HepG2 (cell line): ENCODE data around the gene NRG4.

Experiments used
- ETV6 ChIP-seq: sonication (generic); formaldehyde crosslinking; conservative IDR thresholded peaks from 2 replicates; pipeline ENCODE4 v1.4.0; 2020; ENCODE audit warnings: missing genetic modification reagents
- EZH2 ChIP-seq: conservative IDR thresholded peaks from 2 replicates; pipeline ENCODE4 v1.6.1; 2012; ENCODE audit warnings: mild to moderate bottlenecking, low read depth, low read length, moderate library complexity
- MAZ ChIP-seq, 2 experiments: sonication (generic) in 1 of 2; formaldehyde crosslinking in 1 of 2; IDR thresholded peaks; 2 replicates each; pipeline versions ENCODE4 v1.5.0 to v1.6.1; 2012 to 2020; ENCODE audit warnings: low read depth in 2 of 2, mild to moderate bottlenecking in 2 of 2, borderline replicate concordance in 1 of 2, improper control_type of control experiment in 1 of 2, low read length in 1 of 2, missing genetic modification reagents in 1 of 2, moderate library complexity in 1 of 2
- PHF20 ChIP-seq: sonication (generic); formaldehyde crosslinking; IDR thresholded peaks from 2 replicates; pipeline ENCODE4 v1.5.0; 2020; ENCODE audit warnings: mild to moderate bottlenecking, missing genetic modification reagents
- POLR2A ChIP-seq, 2 experiments: IDR thresholded peaks; 2 replicates each; pipeline ENCODE4 v1.6.1; 2011; ENCODE audit warnings: low read depth in 2 of 2, low read length in 2 of 2, mild to moderate bottlenecking in 1 of 2, moderate library complexity in 1 of 2; ENCODE audit not compliant: insufficient read depth in 1 of 2
- TBP ChIP-seq: sonication (generic); formaldehyde crosslinking; IDR thresholded peaks from 2 replicates; pipeline ENCODE4 v1.5.0; 2020; ENCODE audit warnings: missing genetic modification reagents
- ZNF432 ChIP-seq: sonication (generic); formaldehyde crosslinking; IDR thresholded peaks from 2 replicates; pipeline ENCODE4 v1.5.0; 2020; ENCODE audit warnings: missing genetic modification reagents, mild to moderate bottlenecking, borderline replicate concordance
- ZNF558 ChIP-seq: sonication (generic); formaldehyde crosslinking; IDR thresholded peaks from 2 replicates; pipeline ENCODE4 v1.9.0; 2022; ENCODE audit warnings: mild to moderate bottlenecking, missing genetic modification reagents, borderline replicate concordance
- ZSCAN31 ChIP-seq: sonication (generic); formaldehyde crosslinking; IDR thresholded peaks from 2 replicates; pipeline ENCODE4 v1.5.0; 2020; ENCODE audit warnings: low read depth, mild to moderate bottlenecking, missing genetic modification reagents
- TF ChIP-seq, protein P1 (sequence below): sonication (generic); formaldehyde crosslinking; IDR thresholded peaks from 2 replicates; pipeline ENCODE4 v1.5.0; 2020; ENCODE audit warnings: mild to moderate bottlenecking, missing genetic modification reagents, moderate library complexity
- TF ChIP-seq, protein P2 (sequence below): sonication (generic); formaldehyde crosslinking; IDR thresholded peaks from 2 replicates; pipeline ENCODE4 v1.5.1; 2020; ENCODE audit warnings: mild to moderate bottlenecking, missing genetic modification reagents, moderate library complexity

- TF ChIP-seq EZH2: no peak
- no peak for TF ChIP-seq ZSCAN31 (CRISPR knock-in tag)
- TF ChIP-seq ZNF558 (CRISPR knock-in tag): no peak
- TF ChIP-seq, protein P1, sequence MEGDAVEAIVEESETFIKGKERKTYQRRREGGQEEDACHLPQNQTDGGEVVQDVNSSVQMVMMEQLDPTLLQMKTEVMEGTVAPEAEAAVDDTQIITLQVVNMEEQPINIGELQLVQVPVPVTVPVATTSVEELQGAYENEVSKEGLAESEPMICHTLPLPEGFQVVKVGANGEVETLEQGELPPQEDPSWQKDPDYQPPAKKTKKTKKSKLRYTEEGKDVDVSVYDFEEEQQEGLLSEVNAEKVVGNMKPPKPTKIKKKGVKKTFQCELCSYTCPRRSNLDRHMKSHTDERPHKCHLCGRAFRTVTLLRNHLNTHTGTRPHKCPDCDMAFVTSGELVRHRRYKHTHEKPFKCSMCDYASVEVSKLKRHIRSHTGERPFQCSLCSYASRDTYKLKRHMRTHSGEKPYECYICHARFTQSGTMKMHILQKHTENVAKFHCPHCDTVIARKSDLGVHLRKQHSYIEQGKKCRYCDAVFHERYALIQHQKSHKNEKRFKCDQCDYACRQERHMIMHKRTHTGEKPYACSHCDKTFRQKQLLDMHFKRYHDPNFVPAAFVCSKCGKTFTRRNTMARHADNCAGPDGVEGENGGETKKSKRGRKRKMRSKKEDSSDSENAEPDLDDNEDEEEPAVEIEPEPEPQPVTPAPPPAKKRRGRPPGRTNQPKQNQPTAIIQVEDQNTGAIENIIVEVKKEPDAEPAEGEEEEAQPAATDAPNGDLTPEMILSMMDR (CRISPR knock-in tag): no peak
- no peak for TF ChIP-seq MAZ (IDR thresholded peaks at IDR 0.05; ENCODE audit: borderline replicate concordance, low read depth, low read length)
- TF ChIP-seq MAZ (CRISPR knock-in tag; IDR thresholded peaks at IDR 0.05; ENCODE audit: low read depth): no peak
- TF ChIP-seq, protein P2, sequence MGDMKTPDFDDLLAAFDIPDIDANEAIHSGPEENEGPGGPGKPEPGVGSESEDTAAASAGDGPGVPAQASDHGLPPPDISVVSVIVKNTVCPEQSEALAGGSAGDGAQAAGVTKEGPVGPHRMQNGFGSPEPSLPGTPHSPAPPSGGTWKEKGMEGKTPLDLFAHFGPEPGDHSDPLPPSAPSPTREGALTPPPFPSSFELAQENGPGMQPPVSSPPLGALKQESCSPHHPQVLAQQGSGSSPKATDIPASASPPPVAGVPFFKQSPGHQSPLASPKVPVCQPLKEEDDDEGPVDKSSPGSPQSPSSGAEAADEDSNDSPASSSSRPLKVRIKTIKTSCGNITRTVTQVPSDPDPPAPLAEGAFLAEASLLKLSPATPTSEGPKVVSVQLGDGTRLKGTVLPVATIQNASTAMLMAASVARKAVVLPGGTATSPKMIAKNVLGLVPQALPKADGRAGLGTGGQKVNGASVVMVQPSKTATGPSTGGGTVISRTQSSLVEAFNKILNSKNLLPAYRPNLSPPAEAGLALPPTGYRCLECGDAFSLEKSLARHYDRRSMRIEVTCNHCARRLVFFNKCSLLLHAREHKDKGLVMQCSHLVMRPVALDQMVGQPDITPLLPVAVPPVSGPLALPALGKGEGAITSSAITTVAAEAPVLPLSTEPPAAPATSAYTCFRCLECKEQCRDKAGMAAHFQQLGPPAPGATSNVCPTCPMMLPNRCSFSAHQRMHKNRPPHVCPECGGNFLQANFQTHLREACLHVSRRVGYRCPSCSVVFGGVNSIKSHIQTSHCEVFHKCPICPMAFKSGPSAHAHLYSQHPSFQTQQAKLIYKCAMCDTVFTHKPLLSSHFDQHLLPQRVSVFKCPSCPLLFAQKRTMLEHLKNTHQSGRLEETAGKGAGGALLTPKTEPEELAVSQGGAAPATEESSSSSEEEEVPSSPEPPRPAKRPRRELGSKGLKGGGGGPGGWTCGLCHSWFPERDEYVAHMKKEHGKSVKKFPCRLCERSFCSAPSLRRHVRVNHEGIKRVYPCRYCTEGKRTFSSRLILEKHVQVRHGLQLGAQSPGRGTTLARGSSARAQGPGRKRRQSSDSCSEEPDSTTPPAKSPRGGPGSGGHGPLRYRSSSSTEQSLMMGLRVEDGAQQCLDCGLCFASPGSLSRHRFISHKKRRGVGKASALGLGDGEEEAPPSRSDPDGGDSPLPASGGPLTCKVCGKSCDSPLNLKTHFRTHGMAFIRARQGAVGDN (CRISPR knock-in tag): no peak
- no peak for TF ChIP-seq ETV6
- no peak for TF ChIP-seq PHF20 (CRISPR knock-in tag)
- no peak for TF ChIP-seq POLR2A (IDR thresholded peaks at IDR 0.05; ENCODE audit: insufficient read depth in 1 of 2, low read depth in 2 of 2, low read length in 2 of 2)
- no peak for TF ChIP-seq TBP (CRISPR knock-in tag)
- no peak for TF ChIP-seq ZNF432 (CRISPR knock-in tag)
Observed at GRCh38 chr15:76060118-76060989, 48.1 kb upstream of the NRG4 start.
